Measurements from ENCODE around the gene RAB3GAP2.
"Not testable (repeated sequence)": the region's sequence is repeated elsewhere in the genome, so short reads cannot be mapped to it uniquely, and the experiment has no call there.

RAB3GAP2 gene

GRCh38 chr1:220149742-220150141 lies 122.5 kb downstream of the RAB3GAP2 start:
- H3K36me3 Mint-ChIP-seq (ENCODE audit: low read depth): peaks cover 35% of the 10 kb centered on the region
- peaks cover 4% of the 10 kb centered on the region for H3K4me1 Mint-ChIP-seq
- peak overlapping the region; percentile 39 for H3K27ac Mint-ChIP-seq
- ATAC-seq: no peak
- DNase-seq: no peak
- H3K9me3 Mint-ChIP-seq: no peaks in the 10 kb centered on the region
- no peak overlapping the region for H3K4me3 Mint-ChIP-seq
- no peaks in the 10 kb centered on the region for H3K27me3 Mint-ChIP-seq

DNA sequence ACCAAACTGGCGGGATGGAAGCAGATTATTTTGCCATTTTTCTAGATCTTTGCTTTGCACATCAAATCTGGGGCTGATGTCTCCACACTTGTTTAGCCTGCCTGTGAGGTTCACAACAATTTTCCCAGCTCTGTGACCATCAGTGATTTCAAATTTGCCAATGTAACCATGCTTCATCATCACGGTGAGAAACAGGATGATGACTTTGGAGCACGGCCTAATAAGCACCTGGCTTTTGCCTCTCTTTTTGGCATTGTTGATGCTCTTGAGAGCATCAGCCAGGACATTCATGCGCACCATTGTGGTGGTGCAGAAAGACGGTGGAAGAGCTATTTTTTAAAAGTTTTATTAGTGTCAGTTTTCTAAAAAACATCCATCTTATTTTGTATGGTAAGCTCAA lies 128.2 kb downstream of the RAB3GAP2 start:
- H3K27ac Mint-ChIP-seq: no peak overlapping the region
- ATAC-seq (no peak), DNase-seq (no peak)
- H3K27me3 Mint-ChIP-seq: no peaks in the 10 kb centered on the region
- H3K36me3 Mint-ChIP-seq (ENCODE audit: low read depth): peaks cover 47% of the 10 kb centered on the region
- H3K4me1 Mint-ChIP-seq: peaks cover 4% of the 10 kb centered on the region
- no peak overlapping the region for H3K4me3 Mint-ChIP-seq
- no peaks in the 10 kb centered on the region for H3K9me3 Mint-ChIP-seq

DNA sequence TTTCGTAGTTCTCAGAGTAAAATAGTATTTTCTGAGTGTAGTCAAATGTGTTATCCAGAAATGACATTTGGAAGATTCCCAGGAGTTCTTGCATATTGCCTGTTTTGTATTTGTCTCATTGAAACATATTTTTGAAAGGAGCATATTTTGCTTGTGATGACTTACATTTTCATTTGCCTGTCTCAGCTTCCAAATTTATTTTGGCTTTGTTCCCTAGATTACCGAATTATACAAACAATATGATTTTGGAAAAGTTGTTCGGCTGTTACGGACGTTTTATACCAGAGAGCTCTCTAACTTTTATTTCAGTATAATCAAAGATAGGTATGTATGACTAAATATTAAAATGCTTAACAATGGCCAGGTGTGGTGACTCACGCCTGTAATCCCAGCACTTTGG lies 132.3 kb downstream of the RAB3GAP2 start:
- Mint-ChIP-seq H3K4me1 (peaks cover 11% of the 10 kb centered on the region), H3K4me3 (no peak overlapping the region), H3K9me3 (no peaks in the 10 kb centered on the region), H3K27me3 (no peaks in the 10 kb centered on the region), H3K36me3 (ENCODE audit: low read depth) (peaks cover 51% of the 10 kb centered on the region), H3K27ac (no peak overlapping the region)
- ATAC-seq: no peak
- DNase-seq: no peak

DNA sequence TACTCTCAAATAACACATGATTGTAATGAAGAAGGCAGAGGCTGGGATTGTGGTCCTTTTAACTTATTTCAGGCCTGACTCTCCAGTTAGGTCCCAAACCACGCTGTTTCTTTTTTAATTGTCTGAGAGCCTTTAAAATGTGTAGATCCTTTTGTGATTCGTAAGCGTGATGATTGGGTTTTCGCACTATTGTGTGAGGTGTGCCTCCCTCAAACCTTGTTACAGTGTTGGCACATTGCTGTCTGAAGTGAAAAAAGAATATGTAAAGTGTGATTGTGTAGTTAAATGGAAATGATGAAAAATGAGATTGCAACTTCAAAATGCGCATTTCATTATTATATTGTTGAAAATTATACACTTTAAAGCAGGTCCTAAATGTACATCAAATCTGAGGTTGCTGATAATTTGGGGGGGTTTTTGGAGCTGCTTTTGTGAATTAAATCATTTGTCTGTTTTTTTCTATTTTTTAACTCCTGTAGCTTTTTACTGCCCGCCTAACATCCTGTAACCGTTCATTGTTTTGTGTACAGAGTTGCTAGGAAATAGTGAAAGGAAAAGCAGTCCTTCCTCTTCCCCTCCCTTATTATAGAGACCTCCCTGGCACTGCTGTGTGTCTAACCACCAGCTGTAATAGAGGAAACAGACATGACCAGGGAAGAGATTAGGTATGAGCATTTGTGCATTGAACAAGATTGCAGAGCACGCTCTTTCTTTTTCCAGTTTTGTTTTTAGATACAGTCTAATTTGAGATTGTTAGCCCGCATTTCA lies 135.1 kb downstream of the RAB3GAP2 start:
- Mint-ChIP-seq H3K4me1 (peaks cover 11% of the 10 kb centered on the region), H3K4me3 (no peak overlapping the region), H3K27ac (peak overlapping the region; percentile 78), H3K27me3 (no peaks in the 10 kb centered on the region), H3K9me3 (no peaks in the 10 kb centered on the region), H3K36me3 (ENCODE audit: low read depth) (peaks cover 54% of the 10 kb centered on the region)
- no peak for DNase-seq
- ATAC-seq: no peak

DNA sequence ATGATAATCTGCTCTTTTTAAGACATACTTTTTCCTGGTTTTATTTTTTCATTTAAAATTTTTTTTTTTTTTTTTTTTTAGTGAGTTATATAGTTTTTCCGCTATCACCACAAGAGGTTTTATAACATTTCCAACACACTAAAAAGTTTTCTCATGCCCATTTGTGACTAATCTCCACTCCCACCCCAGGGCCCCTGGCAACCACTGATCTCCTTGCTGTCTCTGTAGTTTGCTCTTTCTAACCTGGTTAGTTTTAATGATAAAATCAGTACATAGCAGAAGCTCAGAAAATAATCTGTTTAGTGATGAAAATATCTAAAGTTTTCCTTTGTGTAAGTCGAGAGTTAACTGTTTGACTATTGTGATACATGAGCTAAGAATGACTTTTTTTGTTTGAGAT lies 136.5 kb downstream of the RAB3GAP2 start:
- Mint-ChIP-seq H3K4me1 (peaks cover 11% of the 10 kb centered on the region), H3K36me3 (ENCODE audit: low read depth) (peaks cover 52% of the 10 kb centered on the region), H3K27ac (peak overlapping the region; percentile 79), H3K9me3 (no peaks in the 10 kb centered on the region), H3K4me3 (no peak overlapping the region), H3K27me3 (no peaks in the 10 kb centered on the region)
- ATAC-seq: no peak
- no peak for DNase-seq

DNA sequence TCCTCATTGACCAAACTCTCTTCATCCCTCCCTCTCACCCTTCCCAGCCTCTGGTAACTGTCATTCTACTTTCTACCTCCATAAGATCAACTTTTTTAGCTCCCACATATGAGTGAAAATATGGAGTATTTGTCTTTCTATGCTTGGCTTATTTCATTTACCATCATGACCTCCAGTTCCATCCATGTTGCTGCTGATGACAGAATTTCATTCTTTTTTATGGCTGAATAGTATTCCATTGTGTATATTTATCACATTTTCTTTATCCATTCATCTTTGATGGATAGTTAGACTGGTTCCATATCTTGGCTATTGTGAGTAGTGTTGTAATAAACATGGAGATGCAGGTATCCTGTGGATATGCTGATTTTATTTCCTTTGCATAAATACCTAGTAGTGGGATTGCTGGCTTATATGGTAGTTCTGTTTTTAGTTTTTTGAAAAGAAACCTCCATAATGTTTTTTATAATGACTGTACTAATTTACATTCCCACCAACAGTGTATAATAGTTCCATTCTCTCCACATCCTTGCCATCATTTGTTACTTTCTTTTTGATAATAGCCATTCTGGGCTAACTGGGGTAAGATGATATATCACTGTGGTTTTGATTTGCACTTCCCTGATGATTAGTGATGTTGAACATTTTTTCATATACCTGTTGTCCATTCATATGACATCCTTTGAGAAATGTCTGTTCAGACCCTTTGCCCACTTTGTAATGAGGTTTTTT lies 142.6 kb downstream of the RAB3GAP2 start:
- Mint-ChIP-seq H3K27ac (no peak overlapping the region), H3K4me3 (no peak overlapping the region)
- no peak for ATAC-seq

GRCh38 chr1:220127076-220127475 lies 145.2 kb downstream of the RAB3GAP2 start:
- no peak overlapping the region for H3K4me3 Mint-ChIP-seq
- H3K27ac Mint-ChIP-seq: no peak overlapping the region
- H3K9me3 Mint-ChIP-seq: peaks cover 5% of the 10 kb centered on the region
- peaks cover 12% of the 10 kb centered on the region for H3K4me1 Mint-ChIP-seq
- H3K36me3 Mint-ChIP-seq (ENCODE audit: low read depth): peaks cover 38% of the 10 kb centered on the region
- no peaks in the 10 kb centered on the region for H3K27me3 Mint-ChIP-seq
- DNase-seq: no peak
- ATAC-seq: no peak

More for the DNA sequence above, 142.6 kb downstream of the RAB3GAP2 start:
- Mint-ChIP-seq H3K27me3 (no peaks in the 10 kb centered on the region), H3K4me1 (peaks cover 7% of the 10 kb centered on the region), H3K9me3 (peaks cover 5% of the 10 kb centered on the region), H3K36me3 (ENCODE audit: low read depth) (peaks cover 45% of the 10 kb centered on the region)
- DNase-seq: no peak

- no peak for DNase-seq
- peaks cover 3% of the 10 kb centered on the region for H3K9me3 Mint-ChIP-seq
- peak overlapping the region; percentile 71 for H3K27ac Mint-ChIP-seq
- no peak for ATAC-seq
- peaks cover 27% of the 10 kb centered on the region for H3K36me3 Mint-ChIP-seq (ENCODE audit: low read depth)
- H3K4me1 Mint-ChIP-seq: peaks cover 10% of the 10 kb centered on the region
- H3K4me3 Mint-ChIP-seq: no peak overlapping the region
- H3K27me3 Mint-ChIP-seq: no peaks in the 10 kb centered on the region
These were observed 147.7 kb downstream of the RAB3GAP2 start for GRCh38 chr1:220124542-220124941.

DNA sequence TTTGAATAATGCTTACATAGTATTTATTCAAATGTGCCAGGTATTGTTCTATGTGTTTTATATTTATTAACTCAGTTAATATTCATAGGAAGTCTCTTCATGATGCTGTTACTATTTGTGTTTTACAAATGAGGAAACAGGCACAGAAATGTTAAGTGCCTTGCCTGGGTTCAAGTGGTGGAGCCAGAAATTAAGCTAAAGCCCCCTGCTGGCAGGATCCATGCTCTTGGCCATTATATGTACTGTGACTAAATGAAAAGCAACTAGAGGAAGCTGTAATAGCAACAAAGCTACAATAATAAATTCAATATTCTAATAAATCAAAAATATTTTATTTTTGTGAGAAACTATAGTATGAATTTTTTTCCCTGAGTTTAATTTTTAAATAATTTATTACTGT lies 148.4 kb downstream of the RAB3GAP2 start:
- Mint-ChIP-seq H3K4me3 (no peak overlapping the region), H3K27me3 (no peaks in the 10 kb centered on the region), H3K9me3 (no peaks in the 10 kb centered on the region), H3K27ac (peak overlapping the region; percentile 71), H3K36me3 (ENCODE audit: low read depth) (peaks cover 24% of the 10 kb centered on the region), H3K4me1 (peaks cover 10% of the 10 kb centered on the region)
- DNase-seq (peak; percentile 10), ATAC-seq (no peak)

DNA sequence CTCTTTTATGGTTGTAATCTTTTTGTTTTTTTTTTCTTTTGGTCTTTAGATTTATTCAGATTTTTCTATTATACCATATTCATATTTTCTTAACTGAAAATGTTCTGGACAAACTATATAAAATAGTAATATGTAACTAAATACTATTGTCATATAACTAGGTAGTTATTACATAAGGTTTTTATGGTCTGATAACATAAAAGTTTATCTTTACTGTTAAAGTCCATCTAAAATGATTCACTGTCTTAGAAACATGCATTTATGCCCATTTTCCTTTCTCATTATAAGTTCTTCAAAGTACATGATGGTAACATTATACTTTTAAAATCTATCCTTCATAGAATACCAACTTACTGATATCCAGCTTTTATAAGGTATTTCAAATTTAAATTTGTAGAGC lies 149.2 kb downstream of the RAB3GAP2 start:
- no peak for ATAC-seq
- H3K27me3 Mint-ChIP-seq: no peaks in the 10 kb centered on the region
- peaks cover 20% of the 10 kb centered on the region for H3K36me3 Mint-ChIP-seq (ENCODE audit: low read depth)

GRCh38 chr1:220121791-220122530 lies 150.3 kb downstream of the RAB3GAP2 start:
- peaks cover 12% of the 10 kb centered on the region for H3K4me1 Mint-ChIP-seq
- H3K36me3 Mint-ChIP-seq (ENCODE audit: low read depth): peaks cover 17% of the 10 kb centered on the region
- ATAC-seq (no peak), DNase-seq (no peak)
- no peaks in the 10 kb centered on the region for H3K9me3 Mint-ChIP-seq
- H3K4me3 Mint-ChIP-seq: no peak overlapping the region
- H3K27me3 Mint-ChIP-seq: no peaks in the 10 kb centered on the region
- H3K27ac Mint-ChIP-seq: peak overlapping the region; percentile 36

More for the DNA sequence above, 149.2 kb downstream of the RAB3GAP2 start:
- no peak for DNase-seq
- peaks cover 12% of the 10 kb centered on the region for H3K4me1 Mint-ChIP-seq
- no peak overlapping the region for H3K27ac Mint-ChIP-seq
- no peaks in the 10 kb centered on the region for H3K9me3 Mint-ChIP-seq
- H3K4me3 Mint-ChIP-seq: no peak overlapping the region

- peaks cover 10% of the 10 kb centered on the region for H3K4me1 Mint-ChIP-seq
- no peaks in the 10 kb centered on the region for H3K9me3 Mint-ChIP-seq
- no peak overlapping the region for H3K27ac Mint-ChIP-seq
- DNase-seq (no peak), ATAC-seq (no peak)
- H3K27me3 Mint-ChIP-seq: no peaks in the 10 kb centered on the region
- peaks cover 21% of the 10 kb centered on the region for H3K36me3 Mint-ChIP-seq (ENCODE audit: low read depth)
- H3K4me3 Mint-ChIP-seq: no peak overlapping the region
These were observed 153.2 kb downstream of the RAB3GAP2 start for GRCh38 chr1:220119043-220119512.

DNA sequence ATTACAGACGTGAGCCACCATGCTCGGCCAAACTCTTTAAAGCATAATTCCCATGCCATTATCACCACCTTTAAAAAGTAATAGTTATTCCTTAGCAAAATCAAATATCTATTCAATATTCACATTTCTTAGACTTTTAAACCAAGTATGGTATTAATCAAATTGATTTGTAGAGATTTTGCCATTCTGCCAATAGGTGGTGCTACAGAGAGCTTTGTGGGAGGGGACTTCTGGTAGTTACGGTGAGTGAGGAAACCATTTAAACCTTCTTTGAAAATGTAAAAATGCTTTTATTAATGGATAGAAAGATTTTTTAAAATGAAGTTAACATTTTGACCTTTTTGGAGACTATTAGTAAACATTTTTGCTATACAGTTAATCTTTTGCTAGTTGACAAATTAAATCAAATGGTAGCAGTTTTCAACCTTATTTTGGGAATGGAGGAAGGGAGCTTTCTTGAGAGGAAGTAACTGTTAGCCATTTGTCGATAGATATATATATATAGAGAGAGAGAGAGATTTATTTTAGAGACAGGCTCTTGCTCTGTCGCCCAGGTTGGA lies 159.0 kb downstream of the RAB3GAP2 start:
- no peak for DNase-seq
- no peak overlapping the region for H3K4me3 Mint-ChIP-seq
- H3K4me1 Mint-ChIP-seq: peaks cover 3% of the 10 kb centered on the region
- H3K9me3 Mint-ChIP-seq: no peaks in the 10 kb centered on the region
- no peak overlapping the region for H3K27ac Mint-ChIP-seq
- peak; percentile 61 for ATAC-seq
- H3K36me3 Mint-ChIP-seq (ENCODE audit: low read depth): peaks cover 34% of the 10 kb centered on the region
- no peaks in the 10 kb centered on the region for H3K27me3 Mint-ChIP-seq

DNA sequence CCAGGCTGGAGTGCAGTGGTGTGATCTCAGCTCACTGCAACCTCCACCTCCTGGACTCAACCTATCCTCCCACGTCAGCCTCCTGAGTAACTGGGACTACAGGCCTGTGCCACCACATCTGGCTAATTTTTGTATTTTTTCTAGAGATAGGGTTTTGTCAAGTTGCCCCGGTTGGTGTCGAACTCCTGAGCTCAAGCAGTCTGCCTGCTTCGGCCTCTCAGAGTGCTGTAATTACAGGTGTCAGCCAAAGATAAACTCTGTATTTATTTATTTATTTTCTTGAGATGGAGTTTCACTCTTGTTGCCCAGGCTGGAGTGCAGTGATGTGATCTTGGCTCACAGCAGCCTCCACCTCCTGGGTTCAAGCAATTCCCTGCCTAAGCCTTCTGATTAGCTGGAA lies 159.7 kb downstream of the RAB3GAP2 start:
- H3K36me3 Mint-ChIP-seq (ENCODE audit: low read depth): peaks cover 36% of the 10 kb centered on the region
- ATAC-seq, H3K9me3 Mint-ChIP-seq, H3K27me3 Mint-ChIP-seq, H3K4me1 Mint-ChIP-seq, H3K4me3 Mint-ChIP-seq, H3K27ac Mint-ChIP-seq, DNase-seq: not testable (repeated sequence)

All from activated naive CD8-positive, alpha-beta T cell treated with anti-CD3 and anti-CD28 coated beads, Interleukin-2, amount 50 U/mL, for 24 hours (primary cell).